H1 (cell line): ENCODE measurements around the gene TMPRSS9. TPM values are rescaled to one million over a fixed set of nuclear protein-coding genes. Genes with fewer than 3 reads are reported as not detected.

Experiments used
- BCL11A ChIP-seq, 2 experiments: IDR thresholded peaks; one replicate each; pipeline ENCODE4 v1.6.1; 2011; ENCODE audit warnings: low read depth in 2 of 2, low read length in 2 of 2, mild to moderate bottlenecking in 2 of 2
- CBX5 ChIP-seq: fragments of 300-800, 300-1000 bp; sonication (generic); IDR thresholded peaks from 2 replicates; pipeline ENCODE4 v1.7.1; 2016; ENCODE audit warnings: antibody characterized with exemption, low read length, low read depth
- GTF2F1 ChIP-seq: IDR thresholded peaks from 2 replicates; pipeline ENCODE4 v1.6.1; 2012; ENCODE audit warnings: low read depth, low read length, improper control_type of control experiment, borderline replicate concordance
- YY1 ChIP-seq: IDR thresholded peaks from 2 replicates; pipeline ENCODE4 v1.6.1; 2011; ENCODE audit warnings: low read depth, mild to moderate bottlenecking, low read length
- polyA plus RNA-seq, 7 experiments: library from polyadenylated mRNA; depleted of rRNA in 3 of 7; stranded (reverse) in 5 of 7; unstranded in 2 of 7; fragments of >200 nt in 5 of 7; fragments of 200-250 nt in 2 of 7; gene quantifications; 1 replicate in 5 of 7; 2 replicates in 1 of 7; 4 replicates in 1 of 7; pipeline versions ENCODE4 v1.2.1 to v1.2.3, GENCODE V29; 2011 to 2013; ENCODE audit warnings: missing spikeins in 2 of 7, mixed read lengths in 2 of 7
- total RNA-seq: library from RNA; stranded (reverse); fragmentation: NEBNext Ultra II Directional; extraction: Animal tissue kit (Norgen Biotek cat#: 25700); gene quantifications from 2 replicates; pipeline ENCODE4 v1.2.1, GENCODE V29; 2021

The TMPRSS9 gene
- total and polyA plus RNA-seq, 2 of the 8 experiments (the other 6 are each of a cell fraction or from before 2014, with no cell fraction given), result 0.15 to 0.19 TPM

- TF ChIP-seq GTF2F1 (no peak), YY1 (no peak), CBX5 (no peak), BCL11A (IDR thresholded peaks at IDR 0.05; ENCODE audit: low read depth in 2 of 2, low read length in 2 of 2) (no peak)
Measured at GRCh38 chr19:2421581-2422306, 61.7 kb downstream of the TMPRSS9 start (continued).
